Measurements from ENCODE around the gene FMO1. TPM values are rescaled to one million over a fixed set of nuclear protein-coding genes. Genes with fewer than 3 reads are reported as not detected.

FMO1 gene
- polyA plus RNA-seq, 1 donor from 2014 or later, result not detected

GRCh38 chr1:171217658-171218443 lies 30.4 kb upstream of the FMO1 start:
- TF ChIP-seq REST (IDR thresholded peaks at IDR 0.05; ENCODE audit: borderline replicate concordance) (no peak), EP300 (conservative IDR thresholded peaks at IDR 0.05; ENCODE audit: poor library complexity, severe bottlenecking) (no peak), SMC3 (conservative IDR thresholded peaks at IDR 0.05; ENCODE audit: poor library complexity) (no peak), MXI1 (conservative IDR thresholded peaks at IDR 0.05; ENCODE audit: poor library complexity, severe bottlenecking) (no peak), RAD21 (conservative IDR thresholded peaks at IDR 0.05) (no peak), EZH2 (IDR thresholded peaks at IDR 0.05; ENCODE audit: borderline replicate concordance, insufficient read depth, low read length, poor library complexity, severe bottlenecking) (no peak), POLR2AphosphoS5 (IDR thresholded peaks at IDR 0.05) (no peak), CTCF (IDR thresholded peaks at IDR 0.05; ENCODE audit: poor library complexity, severe bottlenecking) (no peak), TAF1 (IDR thresholded peaks at IDR 0.05; ENCODE audit: low read depth) (no peak)
- no peaks in the 10 kb centered on the region for H3K36me3 ChIP-seq (ENCODE audit: insufficient read depth, low read length)
- no peak overlapping the region for H3K4me2 ChIP-seq (ENCODE audit: low read length)
- H3K27ac ChIP-seq (ENCODE audit: low read length), result no peak overlapping the region
- H3K9me2 ChIP-seq (ENCODE audit: insufficient read depth, low read length), result no peaks in the 10 kb centered on the region
- no peaks in the 10 kb centered on the region for H3F3A ChIP-seq (ENCODE audit: insufficient read depth, low read length, poor library complexity, severe bottlenecking)
- H4K20me1 ChIP-seq (ENCODE audit: insufficient read depth), result no peaks in the 10 kb centered on the region
- no peak overlapping the region for H3K4me3 ChIP-seq (ENCODE audit: low read length)
- no peaks in the 10 kb centered on the region for H3K27me3 ChIP-seq (ENCODE audit: insufficient read depth, low read depth, low read length)
- no peak overlapping the region for H3K9ac ChIP-seq (ENCODE audit: low read length)
- no peaks in the 10 kb centered on the region for H3K79me2 ChIP-seq (replicated peaks; ENCODE audit: insufficient read depth, low read length)
- H3K9me3 ChIP-seq (ENCODE audit: low read length), result no peaks in the 10 kb centered on the region
- no peak overlapping the region for H2AFZ ChIP-seq (ENCODE audit: low read depth, low read length)

- no peak overlapping the region for H3K9ac ChIP-seq (ENCODE audit: low read length)
- H3K9me2 ChIP-seq (ENCODE audit: insufficient read depth, low read length), result no peaks in the 10 kb centered on the region
- no peak overlapping the region for H3K4me3 ChIP-seq (ENCODE audit: low read length)
- no peak for TF ChIP-seq EP300 (conservative IDR thresholded peaks at IDR 0.05; ENCODE audit: poor library complexity, severe bottlenecking)
- TF ChIP-seq POLR2AphosphoS5 (IDR thresholded peaks at IDR 0.05), result no peak
- no peak for TF ChIP-seq MXI1 (conservative IDR thresholded peaks at IDR 0.05; ENCODE audit: poor library complexity, severe bottlenecking)
- H3F3A ChIP-seq (ENCODE audit: insufficient read depth, low read length, poor library complexity, severe bottlenecking), result no peaks in the 10 kb centered on the region
- H3K79me2 ChIP-seq (replicated peaks; ENCODE audit: insufficient read depth, low read length), result no peaks in the 10 kb centered on the region
- no peaks in the 10 kb centered on the region for H4K20me1 ChIP-seq (ENCODE audit: insufficient read depth)
- H3K27ac ChIP-seq (ENCODE audit: low read length), result no peak overlapping the region
- no peaks in the 10 kb centered on the region for H3K36me3 ChIP-seq (ENCODE audit: insufficient read depth, low read length)
- H3K27me3 ChIP-seq (ENCODE audit: insufficient read depth, low read depth, low read length), result no peaks in the 10 kb centered on the region
- no peaks in the 10 kb centered on the region for H3K9me3 ChIP-seq (ENCODE audit: low read length)
- no peak overlapping the region for H2AFZ ChIP-seq (ENCODE audit: low read depth, low read length)
- no peak overlapping the region for H3K4me2 ChIP-seq (ENCODE audit: low read length)
These were observed 29.6 kb upstream of the FMO1 start for GRCh38 chr1:171218661-171219060.
